C4-2B (cell line): ENCODE measurements around the gene FERMT3.

Source experiments
- CTCF ChIP-seq: fragments of 450-650 bp; conservative IDR thresholded peaks from 2 replicates; pipeline ENCODE4 v1.5.1; 2017; ENCODE audit warnings: mild to moderate bottlenecking
- ZFX ChIP-seq: fragments of 450-650 bp; IDR thresholded peaks from 2 replicates; pipeline ENCODE4 v1.6.1; 2017

- TF ChIP-seq CTCF (no peak), ZFX (no peak)
Observed at GRCh38 chr11:64227405-64227956, 21.0 kb downstream of the FERMT3 start.
